ENCODE measurements around the gene ACSS3. TPM values are rescaled to one million over a fixed set of nuclear protein-coding genes. Genes with fewer than 3 reads are reported as not detected.

Gene ACSS3
- total and polyA plus RNA-seq, 5 donors from 2014 or later = not detected

DNA sequence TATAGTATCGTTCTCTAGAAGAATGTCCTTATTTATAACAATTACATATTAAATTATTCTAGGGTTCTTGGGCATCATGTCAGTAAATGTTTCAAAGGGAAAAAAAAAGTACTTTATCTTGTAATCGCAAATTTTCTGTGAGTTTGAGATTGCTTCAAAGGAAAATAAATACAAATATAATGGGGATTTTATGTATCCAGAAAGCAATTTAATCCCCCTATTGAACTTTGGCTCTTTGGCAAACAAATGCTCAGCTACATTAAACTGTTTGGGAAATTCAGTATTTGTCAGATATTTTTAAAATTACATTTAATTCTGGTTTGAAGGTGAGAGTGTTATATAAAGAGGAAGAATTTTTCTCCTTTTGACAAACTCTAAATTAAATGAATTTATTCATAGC, 8.0 kb downstream of the ACSS3 start:
- no peaks in the 10 kb centered on the region for H3K36me3 Mint-ChIP-seq
- no peaks in the 10 kb centered on the region for H3K4me1 Mint-ChIP-seq
- no peak overlapping the region for H3K4me3 Mint-ChIP-seq
- Histone ChIP-seq H3K9me3 (ENCODE audit: control insufficient read depth in 2 of 2, low read length in 2 of 2) (no peaks in the 10 kb centered on the region), H3K27ac (ENCODE audit: insufficient read depth, low read length, poor library complexity, severe bottlenecking) (no peak overlapping the region), H3K27me3 (ENCODE audit: control insufficient read depth, insufficient read depth, low read length) (no peaks in the 10 kb centered on the region), H3K36me3 (ENCODE audit: control insufficient read depth, insufficient read depth, low read length) (no peaks in the 10 kb centered on the region), H3K4me3 (ENCODE audit: low read depth, low read length) (no peak overlapping the region), H3K4me1 (ENCODE audit: control insufficient read depth, insufficient read depth, low read length, poor library complexity, severe bottlenecking) (no peaks in the 10 kb centered on the region)
- H3K27me3 Mint-ChIP-seq = no peaks in the 10 kb centered on the region
- H3K27ac Mint-ChIP-seq = no peak overlapping the region
- DNase-seq (no peak), ATAC-seq (ENCODE audit: low read depth in 2 of 2) (no peak)
- peaks cover 1 to 19% (median 5%) of the 10 kb centered on the region in 7 donors for H3K9me3 Mint-ChIP-seq

GRCh38 chr12:81086342-81086741, 8.5 kb downstream of the ACSS3 start:
- no peaks in the 10 kb centered on the region for H3K27me3 Mint-ChIP-seq
- no peak for ATAC-seq (ENCODE audit: low read depth in 2 of 2)
- no peaks in the 10 kb centered on the region for H3K36me3 Mint-ChIP-seq
- H3K9me3 Mint-ChIP-seq = peaks cover 1 to 19% (median 5%) of the 10 kb centered on the region in 7 donors
- H3K4me1 Mint-ChIP-seq = no peaks in the 10 kb centered on the region
- Histone ChIP-seq H3K36me3 (ENCODE audit: control insufficient read depth, insufficient read depth, low read length) (no peaks in the 10 kb centered on the region), H3K27me3 (ENCODE audit: control insufficient read depth, insufficient read depth, low read length) (no peaks in the 10 kb centered on the region), H3K4me3 (ENCODE audit: low read depth, low read length) (no peak overlapping the region), H3K9me3 (ENCODE audit: control insufficient read depth in 2 of 2, low read length in 2 of 2) (no peaks in the 10 kb centered on the region), H3K4me1 (ENCODE audit: control insufficient read depth, insufficient read depth, low read length, poor library complexity, severe bottlenecking) (no peaks in the 10 kb centered on the region), H3K27ac (ENCODE audit: insufficient read depth, low read length, poor library complexity, severe bottlenecking) (no peak overlapping the region)
- H3K27ac Mint-ChIP-seq = no peak overlapping the region
- no peak for DNase-seq
- no peak overlapping the region for H3K4me3 Mint-ChIP-seq

GRCh38 chr12:81088221-81088620, 10.3 kb downstream of the ACSS3 start:
- Histone ChIP-seq H3K9me3 (ENCODE audit: control insufficient read depth in 2 of 2, low read length in 2 of 2) (no peaks in the 10 kb centered on the region), H3K27ac (ENCODE audit: insufficient read depth, low read length, poor library complexity, severe bottlenecking) (no peak overlapping the region), H3K36me3 (ENCODE audit: control insufficient read depth, insufficient read depth, low read length) (no peaks in the 10 kb centered on the region), H3K27me3 (ENCODE audit: control insufficient read depth, insufficient read depth, low read length) (no peaks in the 10 kb centered on the region), H3K4me3 (ENCODE audit: low read depth, low read length) (no peak overlapping the region), H3K4me1 (ENCODE audit: control insufficient read depth, insufficient read depth, low read length, poor library complexity, severe bottlenecking) (no peaks in the 10 kb centered on the region)
- H3K27me3 Mint-ChIP-seq = no peaks in the 10 kb centered on the region
- H3K36me3 Mint-ChIP-seq = no peaks in the 10 kb centered on the region
- H3K4me3 Mint-ChIP-seq = no peak overlapping the region
- no peak for DNase-seq
- H3K9me3 Mint-ChIP-seq = peaks cover 0 to 12% (median 5%) of the 10 kb centered on the region in 7 donors
- H3K4me1 Mint-ChIP-seq = no peaks in the 10 kb centered on the region
- no peak overlapping the region for H3K27ac Mint-ChIP-seq
- ATAC-seq (ENCODE audit: low read depth in 2 of 2) = no peak

DNA sequence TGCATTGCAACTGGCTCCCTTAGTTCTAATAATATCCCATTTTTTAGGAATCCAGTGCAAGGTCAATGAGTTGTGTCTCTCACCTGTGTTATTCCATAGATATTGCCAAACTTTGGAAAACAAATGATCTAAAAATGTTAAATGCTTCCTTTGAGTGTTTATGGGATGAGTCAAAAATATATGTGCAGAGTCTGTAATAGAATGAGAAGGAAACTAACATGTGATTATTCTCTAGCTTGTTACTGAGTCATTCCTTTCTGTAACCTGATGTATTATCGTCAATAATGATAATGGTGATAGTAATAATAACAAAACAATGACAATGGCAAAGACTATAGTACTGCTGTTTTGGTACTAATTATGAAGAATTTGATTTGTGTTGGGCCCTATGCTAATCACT, 11.5 kb downstream of the ACSS3 start:
- no peak overlapping the region for H3K27ac Mint-ChIP-seq
- ATAC-seq (ENCODE audit: low read depth in 2 of 2) = no peak
- H3K9me3 ChIP-seq (ENCODE audit: control insufficient read depth in 2 of 2, low read length in 2 of 2) = no peaks in the 10 kb centered on the region
- no peaks in the 10 kb centered on the region for H3K4me1 ChIP-seq (ENCODE audit: control insufficient read depth, insufficient read depth, low read length, poor library complexity, severe bottlenecking)
- H3K27ac ChIP-seq (ENCODE audit: insufficient read depth, low read length, poor library complexity, severe bottlenecking) = no peak overlapping the region
- H3K27me3 ChIP-seq (ENCODE audit: control insufficient read depth, insufficient read depth, low read length) = no peaks in the 10 kb centered on the region
- H3K4me3 Mint-ChIP-seq = no peak overlapping the region
- H3K4me1 Mint-ChIP-seq = no peaks in the 10 kb centered on the region
- no peak for DNase-seq
- no peaks in the 10 kb centered on the region for H3K36me3 ChIP-seq (ENCODE audit: control insufficient read depth, insufficient read depth, low read length)
- H3K27me3 Mint-ChIP-seq = no peaks in the 10 kb centered on the region
- H3K9me3 Mint-ChIP-seq = peaks cover 0 to 8% (median 2%) of the 10 kb centered on the region in 7 donors
- no peaks in the 10 kb centered on the region for H3K36me3 Mint-ChIP-seq
- H3K4me3 ChIP-seq (ENCODE audit: low read depth, low read length) = no peak overlapping the region

GRCh38 chr12:81092053-81092452, 14.2 kb downstream of the ACSS3 start:
- Histone ChIP-seq H3K27me3 (ENCODE audit: control insufficient read depth, insufficient read depth, low read length) (no peaks in the 10 kb centered on the region), H3K27ac (ENCODE audit: insufficient read depth, low read length, poor library complexity, severe bottlenecking) (no peak overlapping the region), H3K4me1 (ENCODE audit: control insufficient read depth, insufficient read depth, low read length, poor library complexity, severe bottlenecking) (no peaks in the 10 kb centered on the region), H3K9me3 (ENCODE audit: control insufficient read depth in 2 of 2, low read length in 2 of 2) (no peaks in the 10 kb centered on the region), H3K36me3 (ENCODE audit: control insufficient read depth, insufficient read depth, low read length) (no peaks in the 10 kb centered on the region), H3K4me3 (ENCODE audit: low read depth, low read length) (no peak overlapping the region)
- Mint-ChIP-seq H3K9me3 (peaks cover 0 to 8% (median 1%) of the 10 kb centered on the region in 7 donors), H3K4me3 (no peak overlapping the region), H3K27ac (no peak overlapping the region), H3K27me3 (no peaks in the 10 kb centered on the region), H3K36me3 (no peaks in the 10 kb centered on the region), H3K4me1 (no peaks in the 10 kb centered on the region)
- ATAC-seq (ENCODE audit: low read depth in 2 of 2) (no peak), DNase-seq (no peak)

- no peak overlapping the region for H3K4me3 Mint-ChIP-seq
- H3K27me3 ChIP-seq (ENCODE audit: control insufficient read depth, insufficient read depth, low read length) = no peaks in the 10 kb centered on the region
- H3K27ac ChIP-seq (ENCODE audit: insufficient read depth, low read length, poor library complexity, severe bottlenecking) = no peak overlapping the region
- no peak overlapping the region for H3K27ac Mint-ChIP-seq
- H3K9me3 ChIP-seq (ENCODE audit: control insufficient read depth in 2 of 2, low read length in 2 of 2) = peaks cover 0 to 1% of the 10 kb centered on the region in 2 experiments
- no peak overlapping the region for H3K4me3 ChIP-seq (ENCODE audit: low read depth, low read length)
- H3K27me3 Mint-ChIP-seq = no peaks in the 10 kb centered on the region
- ATAC-seq (ENCODE audit: low read depth in 2 of 2) = no peak
- H3K36me3 Mint-ChIP-seq = no peaks in the 10 kb centered on the region
- DNase-seq = no peak
- H3K36me3 ChIP-seq (ENCODE audit: control insufficient read depth, insufficient read depth, low read length) = no peaks in the 10 kb centered on the region
- no peaks in the 10 kb centered on the region for H3K4me1 ChIP-seq (ENCODE audit: control insufficient read depth, insufficient read depth, low read length, poor library complexity, severe bottlenecking)
- H3K9me3 Mint-ChIP-seq = peaks cover 0 to 7% (median 3%) of the 10 kb centered on the region in 7 donors
- H3K4me1 Mint-ChIP-seq = no peaks in the 10 kb centered on the region
Observed at GRCh38 chr12:81094718-81095360, 17.0 kb downstream of the ACSS3 start.

DNA sequence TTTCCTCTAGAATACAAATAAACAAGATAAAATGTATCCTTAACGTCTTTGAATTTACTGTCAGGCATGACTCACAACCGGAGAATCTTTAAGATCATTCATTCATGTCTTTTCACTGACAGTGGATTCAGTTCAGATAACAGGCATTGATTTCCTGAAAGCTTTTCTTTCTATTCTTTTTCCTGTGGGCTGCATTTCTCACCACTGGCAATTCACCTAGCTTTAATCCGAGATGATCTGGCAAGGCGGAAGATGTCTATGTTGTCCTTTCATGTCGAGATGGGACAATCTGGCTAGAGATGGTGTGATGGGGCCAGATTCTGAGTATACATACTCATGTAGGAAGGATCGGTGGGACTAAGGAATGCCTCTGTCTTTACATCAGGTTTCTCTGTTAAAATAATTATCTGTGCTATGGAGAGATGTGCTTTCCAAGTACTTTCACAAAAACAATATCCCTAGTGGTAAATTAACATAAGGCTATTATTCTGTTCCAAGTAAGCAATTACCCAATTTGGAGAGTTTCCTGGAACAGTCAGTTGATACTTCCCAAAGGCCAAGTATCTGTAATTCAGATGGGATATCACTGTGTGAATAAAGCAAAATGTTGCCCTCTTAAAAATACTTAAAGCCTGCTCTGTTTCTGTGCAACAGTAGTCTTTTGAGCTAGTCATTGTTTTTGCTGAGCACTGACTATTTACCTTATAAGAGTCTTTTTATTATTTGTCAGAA, 17.8 kb downstream of the ACSS3 start:
- no peak for DNase-seq
- H3K36me3 Mint-ChIP-seq = no peaks in the 10 kb centered on the region

DNA sequence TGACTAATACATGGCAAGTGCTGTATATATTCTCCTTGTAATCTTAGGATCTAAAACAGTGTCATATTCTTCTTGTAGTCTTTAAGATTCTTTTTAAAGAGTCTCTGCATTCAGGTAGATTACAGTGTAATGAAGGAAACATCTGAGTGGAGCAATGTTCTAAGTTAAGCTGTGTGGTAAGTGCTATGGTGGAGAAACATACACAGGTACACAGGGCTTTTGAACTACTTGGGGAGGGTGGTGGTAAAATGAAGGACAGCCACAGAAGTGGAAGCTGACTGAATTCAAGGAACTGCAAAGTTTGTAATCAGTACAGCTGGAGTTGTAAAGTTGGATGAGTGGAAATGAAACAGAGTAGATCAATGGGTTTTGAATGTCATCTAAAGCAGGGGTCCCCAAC, 27.8 kb downstream of the ACSS3 start:
- H3K27me3 ChIP-seq (ENCODE audit: control insufficient read depth, insufficient read depth, low read length) = no peaks in the 10 kb centered on the region
- H3K4me1 ChIP-seq (ENCODE audit: control insufficient read depth, insufficient read depth, low read length, poor library complexity, severe bottlenecking) = no peaks in the 10 kb centered on the region
- Mint-ChIP-seq H3K27ac (no peak overlapping the region), H3K4me1 (no peaks in the 10 kb centered on the region), H3K36me3 (no peaks in the 10 kb centered on the region), H3K27me3 (no peaks in the 10 kb centered on the region), H3K4me3 (no peak overlapping the region), H3K9me3 (peaks cover 0 to 11% (median 7%) of the 10 kb centered on the region in 7 donors)
- H3K27ac ChIP-seq (ENCODE audit: insufficient read depth, low read length, poor library complexity, severe bottlenecking) = no peak overlapping the region
- H3K9me3 ChIP-seq (ENCODE audit: control insufficient read depth in 2 of 2, low read length in 2 of 2) = peaks cover 0 to 6% of the 10 kb centered on the region in 2 experiments
- H3K36me3 ChIP-seq (ENCODE audit: control insufficient read depth, insufficient read depth, low read length) = no peaks in the 10 kb centered on the region
- ATAC-seq (ENCODE audit: low read depth in 2 of 2) (no peak), DNase-seq (no peak)
- no peak overlapping the region for H3K4me3 ChIP-seq (ENCODE audit: low read depth, low read length)

More for the DNA sequence above, 17.8 kb downstream of the ACSS3 start:
- ATAC-seq (ENCODE audit: low read depth in 2 of 2) = no peak
- Mint-ChIP-seq H3K4me1 (no peaks in the 10 kb centered on the region), H3K9me3 (peaks cover 0 to 7% (median 2%) of the 10 kb centered on the region in 7 donors), H3K27ac (no peak overlapping the region), H3K4me3 (peak overlapping the region in 1 of 4 donors; percentile 13), H3K27me3 (no peaks in the 10 kb centered on the region)
- Histone ChIP-seq H3K27me3 (ENCODE audit: control insufficient read depth, insufficient read depth, low read length) (no peaks in the 10 kb centered on the region), H3K27ac (ENCODE audit: insufficient read depth, low read length, poor library complexity, severe bottlenecking) (no peak overlapping the region), H3K36me3 (ENCODE audit: control insufficient read depth, insufficient read depth, low read length) (no peaks in the 10 kb centered on the region), H3K9me3 (ENCODE audit: control insufficient read depth in 2 of 2, low read length in 2 of 2) (peaks cover 0 to 1% of the 10 kb centered on the region in 2 experiments), H3K4me3 (ENCODE audit: low read depth, low read length) (no peak overlapping the region), H3K4me1 (ENCODE audit: control insufficient read depth, insufficient read depth, low read length, poor library complexity, severe bottlenecking) (no peaks in the 10 kb centered on the region)

Measured in CD4-positive, CD25-positive, alpha-beta regulatory T cell (primary cell).